Measurements from ENCODE around the gene GTF2F2.

GRCh38 chr13:45238945-45239795, 118.9 kb downstream of the GTF2F2 start:
- TF ChIP-seq CTCF (IDR thresholded peaks at IDR 0.05) = no peak
- no peak for TF ChIP-seq EP300 (IDR thresholded peaks at IDR 0.05)

Measured in upper lobe of left lung (tissue), 4 donors.